ENCODE measurements around the gene MED13L.

The MED13L gene

GRCh38 chr12:116138781-116139180, 138.7 kb downstream of the MED13L start:
- H3K27ac ChIP-seq: no peak overlapping the region
- no peak for TF ChIP-seq CTCF (IDR thresholded peaks at IDR 0.05)

GRCh38 chr12:116138364-116138763, 139.1 kb downstream of the MED13L start:
- no peak overlapping the region for H3K27ac ChIP-seq
- no peak for TF ChIP-seq CTCF (IDR thresholded peaks at IDR 0.05)
- no peak for TF ChIP-seq ZFX (IDR thresholded peaks at IDR 0.05; ENCODE audit: borderline replicate concordance)

GRCh38 chr12:116137318-116137717, 140.2 kb downstream of the MED13L start:
- TF ChIP-seq ZFX (IDR thresholded peaks at IDR 0.05; ENCODE audit: borderline replicate concordance): no peak
- TF ChIP-seq CTCF (IDR thresholded peaks at IDR 0.05): no peak
- H3K27ac ChIP-seq: no peak overlapping the region

GRCh38 chr12:116136340-116136739, 141.2 kb downstream of the MED13L start:
- no peak overlapping the region for H3K27ac ChIP-seq
- TF ChIP-seq ZFX (IDR thresholded peaks at IDR 0.05; ENCODE audit: borderline replicate concordance): no peak
- TF ChIP-seq CTCF (IDR thresholded peaks at IDR 0.05): no peak

GRCh38 chr12:116135209-116135930, 142.1 kb downstream of the MED13L start:
- H3K27ac ChIP-seq: no peak overlapping the region

GRCh38 chr12:116133636-116134214, 143.8 kb downstream of the MED13L start:
- H3K27ac ChIP-seq: no peak overlapping the region

More at GRCh38 chr12:116135209-116135930, 142.1 kb downstream of the MED13L start:
- TF ChIP-seq CTCF (IDR thresholded peaks at IDR 0.05): no peak
- no peak for TF ChIP-seq ZFX (IDR thresholded peaks at IDR 0.05; ENCODE audit: borderline replicate concordance)

More at GRCh38 chr12:116133636-116134214, 143.8 kb downstream of the MED13L start:
- TF ChIP-seq CTCF (IDR thresholded peaks at IDR 0.05) (no peak), ZFX (IDR thresholded peaks at IDR 0.05; ENCODE audit: borderline replicate concordance) (no peak)

Data from 22Rv1 (cell line).